Measurements from ENCODE around the gene CEP164.

- TF ChIP-seq, protein P1, sequence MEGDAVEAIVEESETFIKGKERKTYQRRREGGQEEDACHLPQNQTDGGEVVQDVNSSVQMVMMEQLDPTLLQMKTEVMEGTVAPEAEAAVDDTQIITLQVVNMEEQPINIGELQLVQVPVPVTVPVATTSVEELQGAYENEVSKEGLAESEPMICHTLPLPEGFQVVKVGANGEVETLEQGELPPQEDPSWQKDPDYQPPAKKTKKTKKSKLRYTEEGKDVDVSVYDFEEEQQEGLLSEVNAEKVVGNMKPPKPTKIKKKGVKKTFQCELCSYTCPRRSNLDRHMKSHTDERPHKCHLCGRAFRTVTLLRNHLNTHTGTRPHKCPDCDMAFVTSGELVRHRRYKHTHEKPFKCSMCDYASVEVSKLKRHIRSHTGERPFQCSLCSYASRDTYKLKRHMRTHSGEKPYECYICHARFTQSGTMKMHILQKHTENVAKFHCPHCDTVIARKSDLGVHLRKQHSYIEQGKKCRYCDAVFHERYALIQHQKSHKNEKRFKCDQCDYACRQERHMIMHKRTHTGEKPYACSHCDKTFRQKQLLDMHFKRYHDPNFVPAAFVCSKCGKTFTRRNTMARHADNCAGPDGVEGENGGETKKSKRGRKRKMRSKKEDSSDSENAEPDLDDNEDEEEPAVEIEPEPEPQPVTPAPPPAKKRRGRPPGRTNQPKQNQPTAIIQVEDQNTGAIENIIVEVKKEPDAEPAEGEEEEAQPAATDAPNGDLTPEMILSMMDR (conservative IDR thresholded peaks at IDR 0.05; ENCODE audit: low read depth in 2 of 2) = no peak
- TF ChIP-seq STAT1 (IDR thresholded peaks at IDR 0.05; ENCODE audit: unreplicated experiment) (no peak), EZH2phosphoT487 (IDR thresholded peaks at IDR 0.05; ENCODE audit: unreplicated experiment) (no peak), POLR2AphosphoS5 (IDR thresholded peaks at IDR 0.05; ENCODE audit: low read depth) (no peak), ZNF331 (CRISPR knock-in tag; IDR thresholded peaks at IDR 0.05; ENCODE audit: low read depth) (no peak), ZNF114 (CRISPR knock-in tag; IDR thresholded peaks at IDR 0.05) (no peak)
Measured at GRCh38 chr11:117417342-117417741, 89.7 kb downstream of the CEP164 start.
